Liver (tissue), 9 donors: Measurements from ENCODE around the gene NDUFS6. TPM values are rescaled to one million over a fixed set of nuclear protein-coding genes. Genes with fewer than 3 reads are reported as not detected.

Source experiments
- DNase-seq: peaks from one replicate; pipeline ENCODE4 v3.0.0-alpha.2; 2017; ENCODE audit warnings: low spot score
- H3K27ac ChIP-seq, 2 donors: one replicate each; pipeline ENCODE4 v1.7.0; 2013; ENCODE audit warnings: inconsistent platforms in 2 of 2, low read length in 2 of 2, control low read depth in 1 of 2, low read depth in 1 of 2, mild to moderate bottlenecking in 1 of 2
- H3K27me3 ChIP-seq, 4 donors: one replicate each; pipeline versions ENCODE4 v1.6.1 to v1.7.0; 2013; ENCODE audit warnings: low read length in 3 of 4, inconsistent platforms in 1 of 4, mild to moderate bottlenecking in 1 of 4, moderate library complexity in 1 of 4; ENCODE audit not compliant: control insufficient read depth in 4 of 4, insufficient read depth in 4 of 4
- H3K36me3 ChIP-seq, 4 donors: one replicate each; pipeline versions ENCODE4 v1.6.1 to v1.7.0; 2013; ENCODE audit warnings: low read length in 3 of 4, mild to moderate bottlenecking in 3 of 4, low read depth in 1 of 4, moderate library complexity in 1 of 4; ENCODE audit not compliant: control insufficient read depth in 4 of 4, insufficient read depth in 3 of 4
- H3K4me1 ChIP-seq, 4 donors: one replicate each; pipeline versions ENCODE4 v1.6.1 to v1.7.0; 2013; ENCODE audit warnings: low read length in 3 of 4, mild to moderate bottlenecking in 3 of 4, moderate library complexity in 1 of 4; ENCODE audit not compliant: control insufficient read depth in 4 of 4, insufficient read depth in 4 of 4
- H3K4me3 ChIP-seq, 3 donors: one replicate each; pipeline versions ENCODE4 v1.6.1 to v1.7.0; 2013; ENCODE audit warnings: low read length in 3 of 3, control low read depth in 1 of 3, low read depth in 1 of 3, mild to moderate bottlenecking in 1 of 3
- H3K9ac ChIP-seq, 2 donors: one replicate each; pipeline ENCODE4 v1.7.0; 2013; ENCODE audit warnings: low read length in 2 of 2, mild to moderate bottlenecking in 2 of 2, moderate library complexity in 2 of 2, control low read depth in 1 of 2, low read depth in 1 of 2
- H3K9me3 ChIP-seq, 4 donors: one replicate each; pipeline versions ENCODE4 v1.6.1 to v1.7.0; 2013; ENCODE audit warnings: low read length in 3 of 4; ENCODE audit not compliant: control insufficient read depth in 4 of 4
- CTCF ChIP-seq: fragments of 150-350 bp; IDR thresholded peaks from 2 replicates; pipeline ENCODE4 v1.5.1; 2017; ENCODE audit warnings: improper control_type of control experiment, low read depth, low read length; ENCODE audit not compliant: missing input control
- EGR1 ChIP-seq, 2 donors: IDR thresholded peaks; 2 replicates each; pipeline ENCODE4 v1.6.1; 2016 to 2018; ENCODE audit warnings: antibody characterized with exemption in 2 of 2, low read depth in 2 of 2
- FOXA1 ChIP-seq: IDR thresholded peaks from 2 replicates; pipeline ENCODE4 v1.6.1; 2016; ENCODE audit warnings: antibody characterized with exemption
- FOXA2 ChIP-seq: IDR thresholded peaks from 2 replicates; pipeline ENCODE4 v1.6.1; 2016; ENCODE audit warnings: antibody characterized with exemption
- GABPA ChIP-seq, 2 donors: IDR thresholded peaks in 1 of 2; conservative IDR thresholded peaks in 1 of 2; 2 replicates each; pipeline ENCODE4 v1.6.1; 2016; ENCODE audit warnings: antibody characterized with exemption in 2 of 2, mild to moderate bottlenecking in 1 of 2, moderate library complexity in 1 of 2
- HNF4A ChIP-seq, 2 donors: conservative IDR thresholded peaks; 2 replicates each; pipeline ENCODE4 v1.6.1; 2016; ENCODE audit warnings: antibody characterized with exemption in 2 of 2, mild to moderate bottlenecking in 2 of 2
- HNF4G ChIP-seq: IDR thresholded peaks from 2 replicates; pipeline ENCODE4 v1.6.1; 2016; ENCODE audit warnings: antibody characterized with exemption
- JUND ChIP-seq, 2 donors: IDR thresholded peaks; 2 replicates each; pipeline ENCODE4 v1.6.1; 2016; ENCODE audit warnings: antibody characterized with exemption in 2 of 2
- MAX ChIP-seq: IDR thresholded peaks from 2 replicates; pipeline ENCODE4 v1.6.1; 2016; ENCODE audit warnings: antibody characterized with exemption
- NR2F2 ChIP-seq: IDR thresholded peaks from 2 replicates; pipeline ENCODE4 v1.6.1; 2016; ENCODE audit warnings: antibody characterized with exemption
- RAD21 ChIP-seq, 2 donors: IDR thresholded peaks; 2 replicates each; pipeline ENCODE4 v1.6.1; 2016; ENCODE audit warnings: antibody characterized with exemption in 2 of 2, mild to moderate bottlenecking in 2 of 2
- REST ChIP-seq: IDR thresholded peaks from 2 replicates; pipeline ENCODE4 v1.6.1; 2016; ENCODE audit warnings: antibody characterized with exemption, mild to moderate bottlenecking
- RXRA ChIP-seq, 2 donors: IDR thresholded peaks; 2 replicates each; pipeline ENCODE4 v1.6.1; 2017 to 2018; ENCODE audit warnings: antibody characterized with exemption in 2 of 2, mild to moderate bottlenecking in 1 of 2
- SP1 ChIP-seq: IDR thresholded peaks from 2 replicates; pipeline ENCODE4 v1.6.1; 2018; ENCODE audit warnings: antibody characterized with exemption, mild to moderate bottlenecking
- TAF1 ChIP-seq: conservative IDR thresholded peaks from 2 replicates; pipeline ENCODE4 v1.6.1; 2016; ENCODE audit warnings: antibody characterized with exemption, mild to moderate bottlenecking
- YY1 ChIP-seq: IDR thresholded peaks from 2 replicates; pipeline ENCODE4 v1.6.1; 2016; ENCODE audit warnings: antibody characterized with exemption, mild to moderate bottlenecking
- ZBTB33 ChIP-seq: IDR thresholded peaks from 2 replicates; pipeline ENCODE4 v1.6.1; 2016; ENCODE audit warnings: antibody characterized with exemption
- WGBS: extraction: QIAGEN DNeasy Blood & Tissue Kit; methylation state at CpG from one replicate; pipeline ENCODE4 v1.1.7; 2013; 5-methylcytosine and 5-hydroxymethylcytosine counted together
- polyA plus RNA-seq, 2 donors: library from polyadenylated mRNA; stranded (reverse) in 1 of 2; unstranded in 1 of 2; fragments of 200-250 nt in 1 of 2; fragments of >200 nt in 1 of 2; fragmentation: Nextera tagmentation in 1 of 2; extraction: Ambion mirVana in 1 of 2; gene quantifications; one replicate each; pipeline versions ENCODE4 v1.2.1 to v1.2.3, GENCODE V29; 2013 to 2015
- total RNA-seq, 2 donors: library from RNA; depleted of rRNA; stranded (reverse); fragments of >200 nt; gene quantifications; one replicate each; pipeline ENCODE4 v1.2.3, GENCODE V29; 2014
- donor health status: healthy.
- donor health status: healthy.
- donor health status: healthy.
- donor health status: healthy.
- donor health status: healthy.

Gene NDUFS6
- total and polyA plus RNA-seq, 4 donors: 18.7 to 82.5 (median 47.3) TPM

GRCh38 chr5:1804001-1804690 lies 2.9 kb downstream of the NDUFS6 start:
- DNase-seq: no peak
- 92% methylated on average over 15 of the region's 15 CpGs for WGBS
- H3K36me3 ChIP-seq: peaks cover 13 to 57% (median 43%) of the 10 kb centered on the region in 4 donors

More at GRCh38 chr5:1804001-1804690, 2.9 kb downstream of the NDUFS6 start:
- Histone ChIP-seq H3K9me3 (no peaks in the 10 kb centered on the region), H3K27ac (no peak overlapping the region), H3K27me3 (no peaks in the 10 kb centered on the region), H3K9ac (no peak overlapping the region), H3K4me1 (peaks cover 0 to 13% (median 8%) of the 10 kb centered on the region in 4 donors), H3K4me3 (no peak overlapping the region)
- no peak for TF ChIP-seq REST
- no peak for TF ChIP-seq CTCF
- TF ChIP-seq FOXA1: no peak
- no peak for TF ChIP-seq JUND (IDR thresholded peaks at IDR 0.05)
- no peak for TF ChIP-seq FOXA2
- TF ChIP-seq EGR1 (IDR thresholded peaks at IDR 0.05; ENCODE audit: low read depth in 2 of 2): no peak
- no peak for TF ChIP-seq RXRA (IDR thresholded peaks at IDR 0.05)
- TF ChIP-seq YY1: no peak
- no peak for TF ChIP-seq HNF4A (conservative IDR thresholded peaks at IDR 0.05)
- TF ChIP-seq SP1: no peak
- no peak for TF ChIP-seq HNF4G
- TF ChIP-seq GABPA (IDR thresholded peaks at IDR 0.05 in 1 of 2, conservative IDR thresholded peaks at IDR 0.05 in 1 of 2): no peak
- TF ChIP-seq ZBTB33: no peak
- no peak for TF ChIP-seq RAD21 (IDR thresholded peaks at IDR 0.05)
- no peak for TF ChIP-seq NR2F2
- no peak for TF ChIP-seq MAX
- no peak for TF ChIP-seq TAF1
